Endothelial cell of umbilical vein (primary cell): Measurements from ENCODE around the gene SPDEF. TPM values are rescaled to one million over a fixed set of nuclear protein-coding genes. Genes with fewer than 3 reads are reported as not detected.

Source experiments
- BruUV-seq: library from RNA; stranded (reverse); fragments of 400-500 nt; replicated peaks from 2 replicates; lab custom pipeline; 2021; lab: Mats Ljungman, UMichigan
- CTCF ChIA-PET: fragments of 300-600, 350-600 bp; sonication (Branson Sonifier 250); formaldehyde crosslinking; loops from one replicate; lab custom pipeline; 2021; ENCODE audit warnings: antibody characterized with exemption, inconsistent platforms; lab: Charles Lee
- POLR2A ChIA-PET: fragments of 300-600, 350-600 bp; sonication (Branson Sonifier 250); formaldehyde crosslinking; loops from one replicate; lab custom pipeline; 2021; ENCODE audit warnings: antibody characterized with exemption, inconsistent platforms; lab: Charles Lee
- DNase-seq: peaks from one replicate; pipeline ENCODE4 v3.0.0-alpha.2; 2011; ENCODE audit warnings: low read depth, low spot score
- FAIRE-seq: peaks from 2 replicates; lab custom pipeline; 2011; peaks lifted over from hg19 to GRCh38; lab: Jason Lieb, UNC
- H2AFZ ChIP-seq: 2 replicates; pipeline ENCODE4 v1.6.0; 2012; ENCODE audit warnings: low read depth, low read length, control low read depth, inconsistent platforms
- H3K27ac ChIP-seq: 2 replicates; pipeline ENCODE4 v1.5.1; 2011; ENCODE audit warnings: low read depth, mild to moderate bottlenecking, control low read depth, low read length, moderate library complexity; ENCODE audit not compliant: insufficient read depth
- H3K27me3 ChIP-seq, 2 experiments: 2 replicates each; pipeline versions ENCODE4 v1.6.0 to v1.6.1; 2011; ENCODE audit warnings: low read length in 2 of 2, mixed read lengths in 1 of 2; ENCODE audit not compliant: control insufficient read depth in 2 of 2, insufficient read depth in 2 of 2
- H3K36me3 ChIP-seq, 2 experiments: 2 replicates in 1 of 2; 3 replicates in 1 of 2; pipeline ENCODE4 v1.5.1; 2011; ENCODE audit warnings: low read length in 2 of 2, mild to moderate bottlenecking in 1 of 2, moderate library complexity in 1 of 2; ENCODE audit not compliant: control insufficient read depth in 2 of 2, insufficient read depth in 2 of 2; ENCODE audit errors: extremely low read depth in 1 of 2
- H3K4me1 ChIP-seq: 3 replicates; pipeline ENCODE4 v1.5.1; 2011; ENCODE audit warnings: mild to moderate bottlenecking, low read length; ENCODE audit not compliant: control insufficient read depth, insufficient read depth; ENCODE audit errors: extremely low read depth
- H3K4me2 ChIP-seq: 2 replicates; pipeline ENCODE4 v1.6.1; 2011; ENCODE audit warnings: low read length, control low read depth, mixed read lengths; ENCODE audit not compliant: insufficient read depth
- H3K4me3 ChIP-seq, 3 experiments: fragments of 200-600 bp in 1 of 3; sonication (generic), shearing (Covaris generic) in 1 of 3; replicated peaks in 1 of 3; 2 replicates each; pipeline ENCODE4 v1.5.1; 2011 to 2016; ENCODE audit warnings: control low read depth in 3 of 3, low read length in 3 of 3, mild to moderate bottlenecking in 2 of 3, inconsistent platforms in 1 of 3, low read depth in 1 of 3, moderate library complexity in 1 of 3; ENCODE audit not compliant: insufficient read depth in 1 of 3
- H3K79me2 ChIP-seq: 2 replicates; pipeline ENCODE4 v1.6.0; 2012; ENCODE audit warnings: low read length, inconsistent platforms; ENCODE audit not compliant: control insufficient read depth, insufficient read depth
- H3K9ac ChIP-seq: replicated peaks from 2 replicates; pipeline ENCODE3; 2011; ENCODE audit warnings: low read length, control low read depth; ENCODE audit not compliant: insufficient read depth; ENCODE audit errors: extremely low read depth
- H3K9me1 ChIP-seq: replicated peaks from 3 replicates; pipeline ENCODE4 v1.6.0; 2011; ENCODE audit warnings: mild to moderate bottlenecking, low read length; ENCODE audit not compliant: control insufficient read depth, insufficient read depth; ENCODE audit errors: extremely low read depth
- H3K9me3 ChIP-seq: replicated peaks from 2 replicates; pipeline ENCODE4 v1.5.1; 2012; ENCODE audit warnings: low read length, inconsistent platforms; ENCODE audit not compliant: control insufficient read depth, insufficient read depth
- H4K20me1 ChIP-seq: replicated peaks from 2 replicates; pipeline ENCODE3; 2011; ENCODE audit warnings: mild to moderate bottlenecking, low read length; ENCODE audit not compliant: control insufficient read depth, insufficient read depth; ENCODE audit errors: extremely low read depth
- EZH2 ChIP-seq: IDR thresholded peaks from 2 replicates; pipeline ENCODE4 v1.6.1; 2012; ENCODE audit warnings: borderline replicate concordance, low read depth, mild to moderate bottlenecking, moderate library complexity, low read length, inconsistent platforms; ENCODE audit not compliant: severe bottlenecking
- FOS ChIP-seq: IDR thresholded peaks from 2 replicates; pipeline ENCODE4 v1.6.1; 2011; ENCODE audit warnings: mild to moderate bottlenecking, low read length, moderate library complexity, borderline replicate concordance; ENCODE audit not compliant: insufficient read depth
- GATA2 ChIP-seq: IDR thresholded peaks from 2 replicates; pipeline ENCODE4 v1.7.0; 2011; ENCODE audit warnings: low read depth, mild to moderate bottlenecking, moderate library complexity, mixed read lengths, low read length; ENCODE audit not compliant: insufficient read length, insufficient read depth
- JUN ChIP-seq: IDR thresholded peaks from 2 replicates; pipeline ENCODE4 v1.6.1; 2011; ENCODE audit warnings: borderline replicate concordance, low read depth; ENCODE audit not compliant: insufficient read length, insufficient read depth
- MAX ChIP-seq: IDR thresholded peaks from 2 replicates; pipeline ENCODE4 v1.6.1; 2011; ENCODE audit not compliant: insufficient read depth, insufficient read length
- MYC ChIP-seq: IDR thresholded peaks from one replicate; pipeline ENCODE4 v1.6.1; 2011; ENCODE audit warnings: mild to moderate bottlenecking, low read depth, low read length
- POLR2A ChIP-seq: IDR thresholded peaks from 2 replicates; pipeline ENCODE4 v1.6.1; 2012; ENCODE audit warnings: low read depth, mild to moderate bottlenecking, control low read depth, low read length
- POLR2AphosphoS5 ChIP-seq: IDR thresholded peaks from 2 replicates; pipeline ENCODE4 v1.6.1; 2012; ENCODE audit warnings: low read depth, mild to moderate bottlenecking, control low read depth, low read length, moderate library complexity; ENCODE audit not compliant: insufficient read depth
- dilution Hi-C: fragments of 300-500 bp; cut with MboI; formaldehyde crosslinking; loops from one replicate; pipeline ENCODE4 v1.15.0; 2019; ENCODE audit warnings: low sequenced_read_pairs; ENCODE audit not compliant: extremely low pct_ligation_motif_present
- intact Hi-C: fragments of 100-400 bp; cut with micrococcal nuclease; formaldehyde crosslinking; loops from one replicate; pipeline ENCODE4 v1.10.0; 2022
- polyA plus RNA-seq, 4 experiments: library from polyadenylated mRNA; depleted of rRNA in 3 of 4; stranded (reverse) in 3 of 4; unstranded in 1 of 4; fragments of >200 nt; gene quantifications; 2 replicates each; pipeline versions ENCODE4 v1.2.1 to v1.2.3, GENCODE V29; 2011 to 2012; ENCODE audit warnings: missing spikeins in 1 of 4
- total RNA-seq: library from RNA; stranded (reverse); gene quantifications from 2 replicates; pipeline ENCODE4 v1.2.3, GENCODE V29; 2021
- TF ChIP-seq, protein P1 (sequence below), 2 donors: IDR thresholded peaks; 1 replicate in 1 of 2; 2 replicates in 1 of 2; pipeline ENCODE4 v1.5.1; 2011; ENCODE audit warnings: low read length in 2 of 2, mild to moderate bottlenecking in 2 of 2, moderate library complexity in 2 of 2, control low read depth in 1 of 2, inconsistent platforms in 1 of 2, low read depth in 1 of 2; ENCODE audit not compliant: insufficient read depth in 1 of 2; ENCODE audit errors: extremely low read depth in 1 of 2

Gene SPDEF
- total and polyA plus RNA-seq, 2 donors (not counting 3 experiments of a cell fraction or from before 2014, with no cell fraction given), result not detected

DNA sequence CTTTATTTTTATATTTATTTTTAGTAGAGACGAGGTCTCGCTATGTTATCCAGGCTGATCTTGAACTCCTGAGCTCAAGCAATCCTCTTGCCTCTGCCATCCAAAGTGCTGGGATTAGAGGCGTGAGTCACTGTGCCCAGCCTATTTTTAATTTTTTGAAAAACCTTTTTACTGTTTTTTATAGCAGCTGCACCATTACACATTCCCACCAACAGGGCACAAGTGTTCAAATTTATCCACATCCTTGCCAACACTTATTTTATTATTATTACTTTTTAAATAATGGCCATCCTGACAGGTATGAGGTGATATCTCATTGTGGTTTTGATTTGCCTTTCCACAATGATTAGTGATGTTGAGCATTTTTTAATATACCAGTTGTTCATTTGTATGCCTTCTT, 47.7 kb downstream of the SPDEF start:
- no peak overlapping the region for H3K4me3 ChIP-seq
- H3K9ac ChIP-seq, result no peak overlapping the region
- H3K9me1 ChIP-seq, result no peaks in the 10 kb centered on the region
- H4K20me1 ChIP-seq, result no peaks in the 10 kb centered on the region
- BruUV-seq, result no TSS peak
- CTCF ChIA-PET, result interaction anchor here (1.0 kb wide), 1 partner anchor 312 kb away, joined by 3 read pairs; no protein-coding TSS in a partner anchor
- TF ChIP-seq, protein P1, sequence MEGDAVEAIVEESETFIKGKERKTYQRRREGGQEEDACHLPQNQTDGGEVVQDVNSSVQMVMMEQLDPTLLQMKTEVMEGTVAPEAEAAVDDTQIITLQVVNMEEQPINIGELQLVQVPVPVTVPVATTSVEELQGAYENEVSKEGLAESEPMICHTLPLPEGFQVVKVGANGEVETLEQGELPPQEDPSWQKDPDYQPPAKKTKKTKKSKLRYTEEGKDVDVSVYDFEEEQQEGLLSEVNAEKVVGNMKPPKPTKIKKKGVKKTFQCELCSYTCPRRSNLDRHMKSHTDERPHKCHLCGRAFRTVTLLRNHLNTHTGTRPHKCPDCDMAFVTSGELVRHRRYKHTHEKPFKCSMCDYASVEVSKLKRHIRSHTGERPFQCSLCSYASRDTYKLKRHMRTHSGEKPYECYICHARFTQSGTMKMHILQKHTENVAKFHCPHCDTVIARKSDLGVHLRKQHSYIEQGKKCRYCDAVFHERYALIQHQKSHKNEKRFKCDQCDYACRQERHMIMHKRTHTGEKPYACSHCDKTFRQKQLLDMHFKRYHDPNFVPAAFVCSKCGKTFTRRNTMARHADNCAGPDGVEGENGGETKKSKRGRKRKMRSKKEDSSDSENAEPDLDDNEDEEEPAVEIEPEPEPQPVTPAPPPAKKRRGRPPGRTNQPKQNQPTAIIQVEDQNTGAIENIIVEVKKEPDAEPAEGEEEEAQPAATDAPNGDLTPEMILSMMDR (IDR thresholded peaks at IDR 0.05; ENCODE audit: extremely low read depth in 1 of 2, insufficient read depth in 1 of 2, low read depth in 1 of 2, low read length in 2 of 2), result no peak
- TF ChIP-seq MYC (no peak), POLR2AphosphoS5 (no peak), MAX (no peak), GATA2 (no peak), EZH2 (no peak), JUN (no peak), POLR2A (no peak), FOS (no peak)
- peaks cover 5 to 10% of the 10 kb centered on the region in 2 experiments for H3K27me3 ChIP-seq
- H3K4me1 ChIP-seq, result no peaks in the 10 kb centered on the region
- intact Hi-C loops, result no loop called here
- FAIRE-seq (no peak), DNase-seq (no peak)
- no peak overlapping the region for H3K27ac ChIP-seq
- POLR2A ChIA-PET, result no interaction called here
- no peaks in the 10 kb centered on the region for H3K9me3 ChIP-seq
- H3K79me2 ChIP-seq, result no peaks in the 10 kb centered on the region
- H2AFZ ChIP-seq, result no peak overlapping the region
- dilution Hi-C loops, result no loop called here
- H3K4me2 ChIP-seq, result no peak overlapping the region
- H3K36me3 ChIP-seq, result no peaks in the 10 kb centered on the region
